Middle frontal gyrus (tissue), 1 donor: ENCODE results near the gene SEL1L2.

ENCODE experiments used
- DNase-seq: peaks from one replicate; pipeline ENCODE4 v3.0.0-alpha.2; 2015; ENCODE audit warnings: low spot score; ENCODE audit errors: extremely low spot score

Gene SEL1L2

GRCh38 chr20:13817342-13817741 lies 173.1 kb downstream of the SEL1L2 start:
- DNase-seq: no peak

GRCh38 chr20:13816757-13817156 lies 173.7 kb downstream of the SEL1L2 start:
- DNase-seq: no peak

GRCh38 chr20:13814672-13815071 lies 175.7 kb downstream of the SEL1L2 start:
- DNase-seq: no peak

GRCh38 chr20:13813910-13814309 lies 176.5 kb downstream of the SEL1L2 start:
- DNase-seq: no peak

GRCh38 chr20:13810446-13810845 lies 180.0 kb downstream of the SEL1L2 start:
- no peak for DNase-seq

- DNase-seq: no peak
These were observed 180.6 kb downstream of the SEL1L2 start for GRCh38 chr20:13809855-13810254.

- DNase-seq: no peak
These were observed 181.0 kb downstream of the SEL1L2 start for GRCh38 chr20:13809373-13809772.

GRCh38 chr20:13800728-13801134 lies 189.7 kb downstream of the SEL1L2 start:
- peak; percentile 26 for DNase-seq

- DNase-seq: no peak
These were observed 190.4 kb downstream of the SEL1L2 start for GRCh38 chr20:13799974-13800373.
